WTC11 (cell line): Measurements from ENCODE around the gene PLEKHH2. TPM values are rescaled to one million over a fixed set of nuclear protein-coding genes. Genes with fewer than 3 reads are reported as not detected.

ENCODE experiments used
- ATAC-seq: fragments of 200-7000 bp; cut with Tn5 transposase; 2 replicates; pipeline ENCODE4 v1.10.0; 2021; ENCODE audit warnings: mild to moderate bottlenecking, moderate library complexity
- CTCF ChIA-PET: fragments of 300-600 bp; sonication (Branson Sonifier 250); formaldehyde crosslinking; loops from one replicate; lab custom pipeline; 2021; ENCODE audit warnings: antibody characterized with exemption; lab: Charles Lee
- POLR2A ChIA-PET: fragments of 350-600 bp; sonication (Branson Sonifier 250); formaldehyde crosslinking; loops from one replicate; lab custom pipeline; 2021; ENCODE audit warnings: antibody characterized with exemption; lab: Charles Lee
- DNase-seq: peaks from one replicate; pipeline ENCODE4 v3.0.0; 2021; ENCODE audit warnings: low spot score
- H3K27ac Mint-ChIP-seq: 2 replicates; pipeline ENCODE4 v1.8.0; 2021; ENCODE audit warnings: mixed read lengths
- H3K27me3 Mint-ChIP-seq: 2 replicates; pipeline ENCODE4 v1.8.0; 2021; ENCODE audit warnings: low read depth, mild to moderate bottlenecking, moderate library complexity, mixed read lengths
- H3K36me3 Mint-ChIP-seq: 2 replicates; pipeline ENCODE4 v1.8.0; 2021; ENCODE audit warnings: mixed read lengths
- H3K4me1 Mint-ChIP-seq: 2 replicates; pipeline ENCODE4 v1.8.0; 2022; ENCODE audit warnings: mixed read lengths
- H3K4me3 Mint-ChIP-seq: 2 replicates; pipeline ENCODE4 v1.8.0; 2021; ENCODE audit warnings: mild to moderate bottlenecking, moderate library complexity, mixed read lengths
- H3K9me3 Mint-ChIP-seq: 2 replicates; pipeline ENCODE4 v1.8.0; 2021; ENCODE audit warnings: mixed read lengths
- ARID4B ChIP-seq: sonication (generic); formaldehyde crosslinking; IDR thresholded peaks from 2 replicates; pipeline ENCODE4 v1.8.0; 2023; ENCODE audit warnings: missing genetic modification reagents, mild to moderate bottlenecking, borderline replicate concordance
- EMX1 ChIP-seq: fragments of 250-450 bp; sonication (Bioruptor Pico); IDR thresholded peaks from 2 replicates; pipeline ENCODE4 v1.8.0; 2021; ENCODE audit warnings: mild to moderate bottlenecking
- GRHL2 ChIP-seq: fragments of 250-450 bp; sonication (Bioruptor Pico); IDR thresholded peaks from 2 replicates; pipeline ENCODE4 v1.8.0; 2022; ENCODE audit warnings: mild to moderate bottlenecking, moderate library complexity; ENCODE audit not compliant: insufficient replicate concordance, severe bottlenecking
- JAZF1 ChIP-seq: fragments of 250-450 bp; sonication (Bioruptor Pico); IDR thresholded peaks from 2 replicates; pipeline ENCODE4 v1.9.0; 2021; ENCODE audit warnings: moderate library complexity, mild to moderate bottlenecking, inconsistent platforms
- JUN ChIP-seq: sonication (generic); formaldehyde crosslinking; IDR thresholded peaks from 2 replicates; pipeline ENCODE4 v1.8.0; 2023; ENCODE audit warnings: mild to moderate bottlenecking, missing genetic modification reagents
- NR2C2 ChIP-seq: sonication (generic); formaldehyde crosslinking; IDR thresholded peaks from 2 replicates; pipeline ENCODE4 v1.8.0; 2022; ENCODE audit warnings: mild to moderate bottlenecking, missing genetic modification reagents
- NR3C1 ChIP-seq: sonication (generic); formaldehyde crosslinking; conservative IDR thresholded peaks from 2 replicates; pipeline ENCODE4 v1.8.1; 2023; ENCODE audit warnings: low read depth, mild to moderate bottlenecking, missing genetic modification reagents
- SMAD4 ChIP-seq: sonication (generic); formaldehyde crosslinking; IDR thresholded peaks from 2 replicates; pipeline ENCODE4 v1.8.0; 2022; ENCODE audit warnings: mild to moderate bottlenecking, missing genetic modification reagents
- TCF7 ChIP-seq: sonication (generic); formaldehyde crosslinking; IDR thresholded peaks from 2 replicates; pipeline ENCODE4 v1.8.0; 2022; ENCODE audit warnings: mild to moderate bottlenecking, low read depth, missing genetic modification reagents, moderate library complexity
- TEAD1 ChIP-seq: sonication (generic); formaldehyde crosslinking; IDR thresholded peaks from 2 replicates; pipeline ENCODE4 v1.8.0; 2022; ENCODE audit warnings: mild to moderate bottlenecking, missing genetic modification reagents
- ZNF219 ChIP-seq: sonication (generic); formaldehyde crosslinking; IDR thresholded peaks from 2 replicates; pipeline ENCODE4 v1.8.0; 2023; ENCODE audit warnings: missing genetic modification reagents, mild to moderate bottlenecking, borderline replicate concordance
- ZNF425 ChIP-seq: fragments of 250-450 bp; sonication (Bioruptor Pico); conservative IDR thresholded peaks from 2 replicates; pipeline ENCODE4 v1.9.0; 2021; ENCODE audit warnings: mild to moderate bottlenecking
- ZNF671 ChIP-seq: fragments of 250-450 bp; sonication (Bioruptor Pico); IDR thresholded peaks from 2 replicates; pipeline ENCODE4 v1.8.0; 2021; ENCODE audit warnings: mild to moderate bottlenecking
- total RNA-seq: library from RNA; stranded (reverse); gene quantifications from 3 replicates; pipeline ENCODE4 v1.2.3, GENCODE V29; 2021
- TF ChIP-seq, protein P1 (sequence below): fragments of 250-450 bp; sonication (Bioruptor Pico); IDR thresholded peaks from 2 replicates; pipeline ENCODE4 v2.1.2; 2022; ENCODE audit warnings: mild to moderate bottlenecking, moderate library complexity
- TF ChIP-seq, protein P2 (sequence below): fragments of 250-450 bp; sonication (Bioruptor Pico); IDR thresholded peaks from 2 replicates; pipeline ENCODE4 v1.9.0; 2021; ENCODE audit warnings: mild to moderate bottlenecking
- TF ChIP-seq, protein P3 (sequence below): sonication (generic); formaldehyde crosslinking; IDR thresholded peaks from 2 replicates; pipeline ENCODE4 v1.8.1; 2023; ENCODE audit warnings: mild to moderate bottlenecking, missing genetic modification reagents, borderline replicate concordance
- TF ChIP-seq, protein P4 (sequence below): sonication (generic); formaldehyde crosslinking; IDR thresholded peaks from 2 replicates; pipeline ENCODE4 v1.8.1; 2022; ENCODE audit warnings: mild to moderate bottlenecking, moderate library complexity, missing genetic modification reagents
- TF ChIP-seq, protein P5 (sequence below): sonication (generic); formaldehyde crosslinking; IDR thresholded peaks from 2 replicates; pipeline ENCODE4 v1.8.1; 2022; ENCODE audit warnings: missing genetic modification reagents, borderline replicate concordance
- TF ChIP-seq, protein P6 (sequence below): sonication (generic); formaldehyde crosslinking; IDR thresholded peaks from 2 replicates; pipeline ENCODE4 v1.8.1; 2022; ENCODE audit warnings: mild to moderate bottlenecking, missing genetic modification reagents, moderate library complexity, borderline replicate concordance

PLEKHH2 gene
- total RNA-seq, 1 experiment from 2014 or later: 5.8 TPM

DNA sequence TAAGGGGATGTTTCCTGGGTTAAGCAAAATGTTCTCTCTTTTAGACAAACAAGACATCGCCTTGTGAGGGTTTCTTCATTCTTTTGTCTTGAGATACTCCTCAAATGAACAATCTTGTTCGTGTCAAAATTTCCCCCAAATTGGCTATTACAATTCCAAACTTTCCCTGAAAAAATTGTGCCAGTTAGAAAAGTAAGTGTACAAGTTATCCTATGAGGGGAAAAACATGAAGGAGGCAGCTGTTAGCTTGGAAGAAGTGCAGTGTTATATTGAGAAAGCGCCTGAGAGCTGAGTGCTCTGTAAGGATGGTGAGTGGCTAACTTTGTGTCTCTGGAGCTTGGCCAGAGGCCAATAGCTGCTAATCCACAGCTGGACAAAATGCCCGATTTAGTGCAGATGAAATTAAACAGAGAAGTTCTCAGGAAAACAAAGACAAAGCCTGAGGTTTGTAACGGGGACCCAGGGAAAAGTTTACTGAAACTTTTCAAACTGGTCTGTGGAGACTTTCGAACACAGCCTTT, 14.1 kb upstream of the PLEKHH2 start (continued):
- no peak for TF ChIP-seq TEAD1 (CRISPR knock-in tag)
- TF ChIP-seq NR3C1 (CRISPR knock-in tag): no peak
- no peak for TF ChIP-seq ZNF671 (CRISPR knock-in tag)
- TF ChIP-seq, protein P1, sequence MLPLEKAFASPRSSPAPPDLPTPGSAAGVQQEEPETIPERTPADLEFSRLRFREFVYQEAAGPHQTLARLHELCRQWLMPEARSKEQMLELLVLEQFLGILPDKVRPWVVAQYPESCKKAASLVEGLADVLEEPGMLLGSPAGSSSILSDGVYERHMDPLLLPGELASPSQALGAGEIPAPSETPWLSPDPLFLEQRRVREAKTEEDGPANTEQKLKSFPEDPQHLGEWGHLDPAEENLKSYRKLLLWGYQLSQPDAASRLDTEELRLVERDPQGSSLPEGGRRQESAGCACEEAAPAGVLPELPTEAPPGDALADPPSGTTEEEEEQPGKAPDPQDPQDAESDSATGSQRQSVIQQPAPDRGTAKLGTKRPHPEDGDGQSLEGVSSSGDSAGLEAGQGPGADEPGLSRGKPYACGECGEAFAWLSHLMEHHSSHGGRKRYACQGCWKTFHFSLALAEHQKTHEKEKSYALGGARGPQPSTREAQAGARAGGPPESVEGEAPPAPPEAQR: no peak
- TF ChIP-seq, all 79 proteins: peak for 0

- ChIA-PET CTCF (no interaction called here), POLR2A (no interaction called here)
- DNase-seq (no peak), ATAC-seq (no peak)
- H3K27ac Mint-ChIP-seq: no peak overlapping the region
- H3K36me3 Mint-ChIP-seq: no peaks in the 10 kb centered on the region
- no peaks in the 10 kb centered on the region for H3K9me3 Mint-ChIP-seq
- H3K27me3 Mint-ChIP-seq: peaks cover 9% of the 10 kb centered on the region
- H3K4me3 Mint-ChIP-seq: no peak overlapping the region
- peaks cover 18% of the 10 kb centered on the region for H3K4me1 Mint-ChIP-seq
- TF ChIP-seq, protein P2, sequence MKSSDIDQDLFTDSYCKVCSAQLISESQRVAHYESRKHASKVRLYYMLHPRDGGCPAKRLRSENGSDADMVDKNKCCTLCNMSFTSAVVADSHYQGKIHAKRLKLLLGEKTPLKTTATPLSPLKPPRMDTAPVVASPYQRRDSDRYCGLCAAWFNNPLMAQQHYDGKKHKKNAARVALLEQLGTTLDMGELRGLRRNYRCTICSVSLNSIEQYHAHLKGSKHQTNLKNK (CRISPR knock-in tag): no peak
- TF ChIP-seq NR2C2 (no peak), JUN (CRISPR knock-in tag) (no peak), TCF7 (CRISPR knock-in tag) (no peak), ARID4B (CRISPR knock-in tag) (no peak), JAZF1 (no peak), SMAD4 (CRISPR knock-in tag) (no peak), GRHL2 (CRISPR knock-in tag) (no peak), ZNF425 (no peak), EMX1 (CRISPR knock-in tag) (no peak), ZNF219 (CRISPR knock-in tag) (no peak)
- TF ChIP-seq, protein P3, sequence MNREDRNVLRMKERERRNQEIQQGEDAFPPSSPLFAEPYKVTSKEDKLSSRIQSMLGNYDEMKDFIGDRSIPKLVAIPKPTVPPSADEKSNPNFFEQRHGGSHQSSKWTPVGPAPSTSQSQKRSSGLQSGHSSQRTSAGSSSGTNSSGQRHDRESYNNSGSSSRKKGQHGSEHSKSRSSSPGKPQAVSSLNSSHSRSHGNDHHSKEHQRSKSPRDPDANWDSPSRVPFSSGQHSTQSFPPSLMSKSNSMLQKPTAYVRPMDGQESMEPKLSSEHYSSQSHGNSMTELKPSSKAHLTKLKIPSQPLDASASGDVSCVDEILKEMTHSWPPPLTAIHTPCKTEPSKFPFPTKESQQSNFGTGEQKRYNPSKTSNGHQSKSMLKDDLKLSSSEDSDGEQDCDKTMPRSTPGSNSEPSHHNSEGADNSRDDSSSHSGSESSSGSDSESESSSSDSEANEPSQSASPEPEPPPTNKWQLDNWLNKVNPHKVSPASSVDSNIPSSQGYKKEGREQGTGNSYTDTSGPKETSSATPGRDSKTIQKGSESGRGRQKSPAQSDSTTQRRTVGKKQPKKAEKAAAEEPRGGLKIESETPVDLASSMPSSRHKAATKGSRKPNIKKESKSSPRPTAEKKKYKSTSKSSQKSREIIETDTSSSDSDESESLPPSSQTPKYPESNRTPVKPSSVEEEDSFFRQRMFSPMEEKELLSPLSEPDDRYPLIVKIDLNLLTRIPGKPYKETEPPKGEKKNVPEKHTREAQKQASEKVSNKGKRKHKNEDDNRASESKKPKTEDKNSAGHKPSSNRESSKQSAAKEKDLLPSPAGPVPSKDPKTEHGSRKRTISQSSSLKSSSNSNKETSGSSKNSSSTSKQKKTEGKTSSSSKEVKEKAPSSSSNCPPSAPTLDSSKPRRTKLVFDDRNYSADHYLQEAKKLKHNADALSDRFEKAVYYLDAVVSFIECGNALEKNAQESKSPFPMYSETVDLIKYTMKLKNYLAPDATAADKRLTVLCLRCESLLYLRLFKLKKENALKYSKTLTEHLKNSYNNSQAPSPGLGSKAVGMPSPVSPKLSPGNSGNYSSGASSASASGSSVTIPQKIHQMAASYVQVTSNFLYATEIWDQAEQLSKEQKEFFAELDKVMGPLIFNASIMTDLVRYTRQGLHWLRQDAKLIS (CRISPR knock-in tag): no peak
- TF ChIP-seq, protein P4, sequence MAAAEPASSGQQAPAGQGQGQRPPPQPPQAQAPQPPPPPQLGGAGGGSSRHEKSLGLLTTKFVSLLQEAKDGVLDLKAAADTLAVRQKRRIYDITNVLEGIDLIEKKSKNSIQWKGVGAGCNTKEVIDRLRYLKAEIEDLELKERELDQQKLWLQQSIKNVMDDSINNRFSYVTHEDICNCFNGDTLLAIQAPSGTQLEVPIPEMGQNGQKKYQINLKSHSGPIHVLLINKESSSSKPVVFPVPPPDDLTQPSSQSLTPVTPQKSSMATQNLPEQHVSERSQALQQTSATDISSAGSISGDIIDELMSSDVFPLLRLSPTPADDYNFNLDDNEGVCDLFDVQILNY (CRISPR knock-in tag): no peak
- TF ChIP-seq, protein P5, sequence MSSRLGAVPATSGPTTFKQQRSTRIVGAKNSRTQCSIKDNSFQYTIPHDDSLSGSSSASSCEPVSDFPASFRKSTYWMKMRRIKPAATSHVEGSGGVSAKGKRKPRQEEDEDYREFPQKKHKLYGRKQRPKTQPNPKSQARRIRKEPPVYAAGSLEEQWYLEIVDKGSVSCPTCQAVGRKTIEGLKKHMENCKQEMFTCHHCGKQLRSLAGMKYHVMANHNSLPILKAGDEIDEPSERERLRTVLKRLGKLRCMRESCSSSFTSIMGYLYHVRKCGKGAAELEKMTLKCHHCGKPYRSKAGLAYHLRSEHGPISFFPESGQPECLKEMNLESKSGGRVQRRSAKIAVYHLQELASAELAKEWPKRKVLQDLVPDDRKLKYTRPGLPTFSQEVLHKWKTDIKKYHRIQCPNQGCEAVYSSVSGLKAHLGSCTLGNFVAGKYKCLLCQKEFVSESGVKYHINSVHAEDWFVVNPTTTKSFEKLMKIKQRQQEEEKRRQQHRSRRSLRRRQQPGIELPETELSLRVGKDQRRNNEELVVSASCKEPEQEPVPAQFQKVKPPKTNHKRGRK (CRISPR knock-in tag): no peak
- TF ChIP-seq, protein P6, sequence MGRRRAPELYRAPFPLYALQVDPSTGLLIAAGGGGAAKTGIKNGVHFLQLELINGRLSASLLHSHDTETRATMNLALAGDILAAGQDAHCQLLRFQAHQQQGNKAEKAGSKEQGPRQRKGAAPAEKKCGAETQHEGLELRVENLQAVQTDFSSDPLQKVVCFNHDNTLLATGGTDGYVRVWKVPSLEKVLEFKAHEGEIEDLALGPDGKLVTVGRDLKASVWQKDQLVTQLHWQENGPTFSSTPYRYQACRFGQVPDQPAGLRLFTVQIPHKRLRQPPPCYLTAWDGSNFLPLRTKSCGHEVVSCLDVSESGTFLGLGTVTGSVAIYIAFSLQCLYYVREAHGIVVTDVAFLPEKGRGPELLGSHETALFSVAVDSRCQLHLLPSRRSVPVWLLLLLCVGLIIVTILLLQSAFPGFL (CRISPR knock-in tag): no peak
These were observed 5.3 kb upstream of the PLEKHH2 start for GRCh38 chr2:43631618-43632317.
